K562 (cell line): ENCODE results near the gene MARS1. TPM values are rescaled to one million over a fixed set of nuclear protein-coding genes. Genes with fewer than 3 reads are reported as not detected.

ENCODE experiments used
- ATAC-seq: fragments of 200-7000 bp; cut with Tn5 transposase; 3 replicates; pipeline ENCODE4 v1.9.1; 2020; ENCODE audit warnings: moderate library complexity
- BruUV-seq: library from RNA; stranded (reverse); fragments of 400-500 nt; replicated peaks from 2 replicates; lab custom pipeline; 2021; lab: Mats Ljungman, UMichigan
- CTCF ChIA-PET: fragments of 300-600 bp; formaldehyde crosslinking; extraction: SDS; loops from one replicate; lab custom pipeline; 2021; ENCODE audit warnings: low intra/inter-chr PET ratio; lab: Yijun Ruan, JAX
- POLR2A ChIA-PET: fragments of 300-600, 350-650 bp; sonication (Branson Sonifier 250); formaldehyde crosslinking; extraction: SDS; loops from one replicate; lab custom pipeline; 2021; ENCODE audit warnings: antibody characterized with exemption, inconsistent platforms; lab: Yijun Ruan, JAX
- DNase-seq, 4 experiments: peaks; one replicate each; pipeline versions ENCODE4 v3.0.0 to v3.0.0-alpha.2; 2011 to 2018; ENCODE audit warnings: low spot score in 3 of 4, mixed read lengths in 3 of 4; ENCODE audit errors: extremely low read depth in 1 of 4
- FAIRE-seq: peaks from 2 replicates; lab custom pipeline; 2011; peaks lifted over from hg19 to GRCh38; lab: Jason Lieb, UNC
- H2AFZ ChIP-seq: 2 replicates; pipeline ENCODE4 v1.6.0; 2011; ENCODE audit warnings: low read depth, low read length, control low read depth, inconsistent platforms
- H3K27ac ChIP-seq: fragments of 200-600 bp; 3 replicates; pipeline ENCODE4 v1.8.0; 2011; ENCODE audit warnings: low read depth, mild to moderate bottlenecking, control low read depth, inconsistent platforms, low read length, moderate library complexity, mixed read lengths; ENCODE audit errors: extremely low read depth
- H3K27me3 ChIP-seq, 2 experiments: fragments of 300-600 bp in 1 of 2; 2 replicates in 1 of 2; 3 replicates in 1 of 2; pipeline versions ENCODE4 v1.6.0 to v1.8.0; 2011; ENCODE audit warnings: inconsistent platforms in 2 of 2, low read length in 2 of 2, mild to moderate bottlenecking in 1 of 2, mixed read lengths in 1 of 2, moderate library complexity in 1 of 2; ENCODE audit not compliant: control insufficient read depth in 2 of 2, insufficient read depth in 2 of 2
- H3K36me3 ChIP-seq: fragments of 300-600 bp; 3 replicates; pipeline ENCODE4 v1.8.0; 2011; ENCODE audit warnings: mild to moderate bottlenecking, low read length, inconsistent platforms; ENCODE audit not compliant: control insufficient read depth, insufficient read depth
- H3K4me1 ChIP-seq, 2 experiments: fragments of 200-600 bp in 1 of 2; replicated peaks in 1 of 2; 2 replicates in 1 of 2; 3 replicates in 1 of 2; pipeline versions ENCODE4 v1.5.1 to v1.8.0; 2011; ENCODE audit warnings: inconsistent platforms in 2 of 2, low read length in 2 of 2, mild to moderate bottlenecking in 1 of 2, mixed read lengths in 1 of 2, moderate library complexity in 1 of 2; ENCODE audit not compliant: control insufficient read depth in 2 of 2, insufficient read depth in 2 of 2
- H3K4me2 ChIP-seq: 2 replicates; pipeline ENCODE4 v1.6.1; 2011; ENCODE audit warnings: low read length, control low read depth, inconsistent platforms, mixed read lengths; ENCODE audit not compliant: insufficient read depth
- H3K4me3 ChIP-seq: fragments of 200-600 bp; sonication (generic), shearing (Covaris generic); 2 replicates; pipeline ENCODE4 v1.5.1; 2016; ENCODE audit warnings: control low read depth, inconsistent platforms
- H3K79me2 ChIP-seq: fragments of 200-600 bp; 3 replicates; pipeline ENCODE4 v1.8.0; 2011; ENCODE audit warnings: low read length, inconsistent platforms; ENCODE audit not compliant: control insufficient read depth, insufficient read depth
- H3K9ac ChIP-seq, 2 experiments: 2 replicates each; pipeline versions ENCODE4 v1.6.0 to v1.6.1; 2011; ENCODE audit warnings: low read depth in 2 of 2, low read length in 2 of 2, control low read depth in 1 of 2, inconsistent platforms in 1 of 2, mild to moderate bottlenecking in 1 of 2, mixed read lengths in 1 of 2; ENCODE audit not compliant: insufficient read depth in 1 of 2
- H3K9me1 ChIP-seq: one replicate; pipeline ENCODE4 v1.6.0; 2011; ENCODE audit warnings: inconsistent platforms, mild to moderate bottlenecking, low read length, moderate library complexity; ENCODE audit not compliant: control insufficient read depth, insufficient read depth
- H3K9me3 ChIP-seq: replicated peaks from 2 replicates; pipeline ENCODE4 v1.5.1; 2011; ENCODE audit warnings: low read depth, low read length, inconsistent platforms; ENCODE audit not compliant: control insufficient read depth, insufficient read depth
- H4K20me1 ChIP-seq: replicated peaks from 2 replicates; pipeline ENCODE4 v1.6.1; 2011; ENCODE audit warnings: low read length, inconsistent platforms, mixed read lengths; ENCODE audit not compliant: control insufficient read depth, insufficient read depth
- ADNP ChIP-seq: fragments of 200-800 bp; sonication (Bioruptor generic); IDR thresholded peaks from 2 replicates; pipeline ENCODE4 v1.6.1; 2016; ENCODE audit warnings: missing genetic modification characterization, missing compliant biosample characterization
- CXXC5 ChIP-seq: fragments of 250-450 bp; sonication (Bioruptor Pico); IDR thresholded peaks from 2 replicates; pipeline ENCODE4 v1.8.0; 2022; ENCODE audit warnings: inconsistent platforms, mild to moderate bottlenecking, moderate library complexity
- GTF2E2 ChIP-seq: fragments of 200-800 bp; sonication (Bioruptor generic); IDR thresholded peaks from 2 replicates; pipeline ENCODE4 v1.6.1; 2016; ENCODE audit warnings: missing genetic modification characterization, missing compliant biosample characterization
- MAFG ChIP-seq: fragments of 450-650 bp; conservative IDR thresholded peaks from 2 replicates; pipeline ENCODE4 v1.6.1; 2016; ENCODE audit warnings: missing genetic modification characterization, missing compliant biosample characterization
- MECOM ChIP-seq: fragments of 250-450 bp; sonication (Bioruptor Pico); IDR thresholded peaks from 2 replicates; pipeline ENCODE4 v1.8.0; 2022; ENCODE audit warnings: inconsistent platforms
- NR2F6 ChIP-seq: fragments of 450-650 bp; formaldehyde crosslinking; IDR thresholded peaks from 2 replicates; pipeline ENCODE4 v1.4.0; 2020; ENCODE audit warnings: mild to moderate bottlenecking
- RUNX1 ChIP-seq: sonication (generic); IDR thresholded peaks from 2 replicates; pipeline ENCODE4 v1.6.1; 2016; ENCODE audit warnings: antibody characterized with exemption, low read depth
- SAP30 ChIP-seq: fragments of 200-600 bp; sonication (generic); IDR thresholded peaks from 2 replicates; pipeline ENCODE4 v1.6.1; 2012; ENCODE audit warnings: borderline replicate concordance, low read depth, mild to moderate bottlenecking, moderate library complexity, low read length, control low read depth, inconsistent platforms; ENCODE audit not compliant: insufficient read depth, poor library complexity, severe bottlenecking
- SRSF1 ChIP-seq: fragments of 200-400 bp; formaldehyde crosslinking; IDR thresholded peaks from 2 replicates; pipeline ENCODE4 v1.6.1; 2017; ENCODE audit warnings: mild to moderate bottlenecking, low read depth, low read length, moderate library complexity
- TFAM ChIP-seq: fragments of 250-450 bp; sonication (Bioruptor Pico); conservative IDR thresholded peaks from 2 replicates; pipeline ENCODE4 v1.5.0; 2021; ENCODE audit warnings: mild to moderate bottlenecking, moderate library complexity
- TSC22D4 ChIP-seq: fragments of 450-650 bp; IDR thresholded peaks from 2 replicates; pipeline ENCODE4 v1.6.1; 2016; ENCODE audit warnings: missing genetic modification characterization, missing biosample characterization, control low read depth
- YBX1 ChIP-seq: fragments of 450-650 bp; IDR thresholded peaks from 2 replicates; pipeline ENCODE4 v1.7.1; 2016; ENCODE audit warnings: mild to moderate bottlenecking
- ZEB2 ChIP-seq: fragments of 450-650 bp; IDR thresholded peaks from 2 replicates; pipeline ENCODE4 v1.6.1; 2016
- WGBS: fragments of 100-300 bp; shearing (Covaris generic); methylation state at CpG from one replicate; pipeline ENCODE4 v1.1.6; 2016; ENCODE audit warnings: low coverage, mixed read lengths; ENCODE audit not compliant: insufficient coverage; ENCODE audit errors: missing lambda C conversion rate; 5-methylcytosine and 5-hydroxymethylcytosine counted together
- in situ Hi-C: fragments of 300-500 bp; cut with MboI; formaldehyde crosslinking; loops from 4 replicates; pipeline ENCODE4 v1.15.0; 2018; ENCODE audit warnings: inconsistent platforms, mixed read lengths
- intact Hi-C: fragments of 100-400 bp; cut with micrococcal nuclease; formaldehyde crosslinking; loops from 2 replicates; pipeline ENCODE4 v1.14.2; 2022
- polyA plus RNA-seq, 8 experiments: library from polyadenylated mRNA; depleted of rRNA in 4 of 8; stranded (reverse) in 5 of 8; unstranded in 3 of 8; fragments of >200 nt; fragmentation: Nextera tagmentation in 2 of 8; fragmentation: Illumina TruSeq in 1 of 8; extraction: Ambion mirVana in 2 of 8; extraction: Trizol in 1 of 8; gene quantifications; 2 replicates each; pipeline versions ENCODE4 v1.2.1 to v1.2.3, GENCODE V29; 2011 to 2014; ENCODE audit warnings: inconsistent platforms in 1 of 8, missing spikeins in 1 of 8
- total RNA-seq, 7 experiments: library from RNA; depleted of rRNA in 6 of 7; stranded (reverse); fragments of >200 nt in 6 of 7; fragmentation: Illumina TruSeq in 2 of 7; extraction: Trizol in 2 of 7; gene quantifications; 2 replicates each; pipeline versions ENCODE4 v1.2.1 to v1.2.3, GENCODE V29; 2011 to 2021; ENCODE audit warnings: low replicate concordance in 1 of 7
- TF ChIP-seq, protein P1 (sequence below): fragments of 200-800 bp; sonication (Bioruptor generic); IDR thresholded peaks from 2 replicates; pipeline ENCODE4 v1.6.1; 2017; ENCODE audit warnings: missing genetic modification characterization, missing compliant biosample characterization
- TF ChIP-seq, protein P2 (sequence below): fragments of 250-450 bp; sonication (Bioruptor Pico); IDR thresholded peaks from 2 replicates; pipeline ENCODE4 v1.8.0; 2021; ENCODE audit warnings: moderate library complexity, mild to moderate bottlenecking, inconsistent platforms
- TF ChIP-seq, protein P3 (sequence below): IDR thresholded peaks from 2 replicates; pipeline ENCODE4 v1.6.1; 2014; ENCODE audit warnings: antibody characterized with exemption
- TF ChIP-seq, protein P4 (sequence below): fragments of 450-650 bp; formaldehyde crosslinking; IDR thresholded peaks from 2 replicates; pipeline ENCODE4 v1.4.0; 2020; ENCODE audit warnings: mild to moderate bottlenecking, moderate library complexity
- TF ChIP-seq, protein P5 (sequence below): fragments of 450-650 bp; formaldehyde crosslinking; IDR thresholded peaks from 2 replicates; pipeline ENCODE4 v1.4.0; 2022; ENCODE audit warnings: missing genetic modification characterization

MARS1 gene
- total and polyA plus RNA-seq, 9 of the 15 experiments (the other 6 are each of a cell fraction or from before 2014, with no cell fraction given) = 117 to 382 (median 220) TPM

DNA sequence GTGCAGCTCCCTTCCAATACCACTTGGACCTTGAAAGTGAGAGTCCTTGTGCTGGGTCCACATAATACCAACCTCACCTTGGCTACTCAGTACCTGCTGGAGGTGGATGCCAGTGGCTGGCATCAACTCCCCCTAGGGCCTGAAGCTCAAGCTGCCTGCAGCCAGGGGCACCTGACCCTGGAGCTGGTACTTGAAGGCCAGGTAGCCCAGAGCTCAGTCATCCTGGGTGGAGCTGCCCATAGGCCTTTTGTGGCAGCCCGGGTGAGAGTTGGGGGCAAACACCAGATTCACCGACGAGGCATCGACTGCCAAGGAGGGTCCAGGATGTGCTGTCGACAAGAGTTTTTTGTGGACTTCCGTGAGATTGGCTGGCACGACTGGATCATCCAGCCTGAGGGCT lies 38.5 kb upstream of the MARS1 start:
- H3K4me2 ChIP-seq = no peak overlapping the region
- no peak overlapping the region for H2AFZ ChIP-seq
- no peaks in the 10 kb centered on the region for H3K79me2 ChIP-seq
- no peak overlapping the region for H3K4me3 ChIP-seq
- no peaks in the 10 kb centered on the region for H4K20me1 ChIP-seq
- 83% methylated on average over 7 of the region's 7 CpGs for WGBS
- CTCF ChIA-PET = no interaction called here
- H3K4me1 ChIP-seq = peaks cover 10 to 19% of the 10 kb centered on the region in 2 experiments
- no peak overlapping the region for H3K27ac ChIP-seq
- no peaks in the 10 kb centered on the region for H3K27me3 ChIP-seq
- POLR2A ChIA-PET = interaction anchor here (0.9 kb wide), 1 partner anchor 11 kb away, joined by 4 read pairs; no protein-coding TSS in a partner anchor
- DNase-seq = no peak
- intact Hi-C loops (no loop called here), in situ Hi-C loops (no loop called here)
- ATAC-seq = no peak
- H3K9me1 ChIP-seq = no peaks in the 10 kb centered on the region
- no peaks in the 10 kb centered on the region for H3K9me3 ChIP-seq
- H3K9ac ChIP-seq = no peak overlapping the region; a peak in 1 of 4 replicates
- H3K36me3 ChIP-seq = no peaks in the 10 kb centered on the region
- no TSS peak for BruUV-seq
- no peak for FAIRE-seq
- no peak for TF ChIP-seq RUNX1
- TF ChIP-seq TSC22D4 (tag) = no peak
- TF ChIP-seq, protein P1, sequence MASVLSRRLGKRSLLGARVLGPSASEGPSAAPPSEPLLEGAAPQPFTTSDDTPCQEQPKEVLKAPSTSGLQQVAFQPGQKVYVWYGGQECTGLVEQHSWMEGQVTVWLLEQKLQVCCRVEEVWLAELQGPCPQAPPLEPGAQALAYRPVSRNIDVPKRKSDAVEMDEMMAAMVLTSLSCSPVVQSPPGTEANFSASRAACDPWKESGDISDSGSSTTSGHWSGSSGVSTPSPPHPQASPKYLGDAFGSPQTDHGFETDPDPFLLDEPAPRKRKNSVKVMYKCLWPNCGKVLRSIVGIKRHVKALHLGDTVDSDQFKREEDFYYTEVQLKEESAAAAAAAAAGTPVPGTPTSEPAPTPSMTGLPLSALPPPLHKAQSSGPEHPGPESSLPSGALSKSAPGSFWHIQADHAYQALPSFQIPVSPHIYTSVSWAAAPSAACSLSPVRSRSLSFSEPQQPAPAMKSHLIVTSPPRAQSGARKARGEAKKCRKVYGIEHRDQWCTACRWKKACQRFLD (CRISPR knock-in tag) = no peak
- TF ChIP-seq, protein P2, sequence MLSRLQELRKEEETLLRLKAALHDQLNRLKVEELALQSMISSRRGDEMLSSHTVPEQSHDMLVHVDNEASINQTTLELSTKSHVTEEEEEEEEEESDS = no peak
- TF ChIP-seq, protein P3, sequence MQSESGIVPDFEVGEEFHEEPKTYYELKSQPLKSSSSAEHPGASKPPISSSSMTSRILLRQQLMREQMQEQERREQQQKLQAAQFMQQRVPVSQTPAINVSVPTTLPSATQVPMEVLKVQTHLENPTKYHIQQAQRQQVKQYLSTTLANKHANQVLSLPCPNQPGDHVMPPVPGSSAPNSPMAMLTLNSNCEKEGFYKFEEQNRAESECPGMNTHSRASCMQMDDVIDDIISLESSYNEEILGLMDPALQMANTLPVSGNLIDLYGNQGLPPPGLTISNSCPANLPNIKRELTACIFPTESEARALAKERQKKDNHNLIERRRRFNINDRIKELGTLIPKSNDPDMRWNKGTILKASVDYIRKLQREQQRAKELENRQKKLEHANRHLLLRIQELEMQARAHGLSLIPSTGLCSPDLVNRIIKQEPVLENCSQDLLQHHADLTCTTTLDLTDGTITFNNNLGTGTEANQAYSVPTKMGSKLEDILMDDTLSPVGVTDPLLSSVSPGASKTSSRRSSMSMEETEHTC = no peak
- TF ChIP-seq NR2F6 (CRISPR knock-in tag) = no peak
- TF ChIP-seq CXXC5 (CRISPR knock-in tag) = no peak
- no peak for TF ChIP-seq SAP30
- no peak for TF ChIP-seq TFAM
- no peak for TF ChIP-seq MAFG
- no peak for TF ChIP-seq GTF2E2
- TF ChIP-seq ZEB2 = no peak
- TF ChIP-seq SRSF1 = no peak
- no peak for TF ChIP-seq YBX1
- no peak for TF ChIP-seq ADNP (tag)
- no peak for TF ChIP-seq MECOM (CRISPR knock-in tag)
- TF ChIP-seq, protein P4, sequence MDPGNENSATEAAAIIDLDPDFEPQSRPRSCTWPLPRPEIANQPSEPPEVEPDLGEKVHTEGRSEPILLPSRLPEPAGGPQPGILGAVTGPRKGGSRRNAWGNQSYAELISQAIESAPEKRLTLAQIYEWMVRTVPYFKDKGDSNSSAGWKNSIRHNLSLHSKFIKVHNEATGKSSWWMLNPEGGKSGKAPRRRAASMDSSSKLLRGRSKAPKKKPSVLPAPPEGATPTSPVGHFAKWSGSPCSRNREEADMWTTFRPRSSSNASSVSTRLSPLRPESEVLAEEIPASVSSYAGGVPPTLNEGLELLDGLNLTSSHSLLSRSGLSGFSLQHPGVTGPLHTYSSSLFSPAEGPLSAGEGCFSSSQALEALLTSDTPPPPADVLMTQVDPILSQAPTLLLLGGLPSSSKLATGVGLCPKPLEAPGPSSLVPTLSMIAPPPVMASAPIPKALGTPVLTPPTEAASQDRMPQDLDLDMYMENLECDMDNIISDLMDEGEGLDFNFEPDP = no peak
- TF ChIP-seq, protein P5, sequence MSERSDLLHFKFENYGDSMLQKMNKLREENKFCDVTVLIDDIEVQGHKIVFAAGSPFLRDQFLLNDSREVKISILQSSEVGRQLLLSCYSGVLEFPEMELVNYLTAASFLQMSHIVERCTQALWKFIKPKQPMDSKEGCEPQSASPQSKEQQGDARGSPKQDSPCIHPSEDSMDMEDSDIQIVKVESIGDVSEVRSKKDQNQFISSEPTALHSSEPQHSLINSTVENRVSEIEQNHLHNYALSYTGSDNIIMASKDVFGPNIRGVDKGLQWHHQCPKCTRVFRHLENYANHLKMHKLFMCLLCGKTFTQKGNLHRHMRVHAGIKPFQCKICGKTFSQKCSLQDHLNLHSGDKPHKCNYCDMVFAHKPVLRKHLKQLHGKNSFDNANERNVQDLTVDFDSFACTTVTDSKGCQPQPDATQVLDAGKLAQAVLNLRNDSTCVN (CRISPR knock-in tag) = no peak
